Endothelial cell of umbilical vein (primary cell): Measurements from ENCODE around the gene TLR1. TPM values are rescaled to one million over a fixed set of nuclear protein-coding genes. Genes with fewer than 3 reads are reported as not detected.

Experiments
- BruUV-seq: library from RNA; stranded (reverse); fragments of 400-500 nt; replicated peaks from 2 replicates; lab custom pipeline; 2021; lab: Mats Ljungman, UMichigan
- CTCF ChIA-PET: fragments of 300-600, 350-600 bp; sonication (Branson Sonifier 250); formaldehyde crosslinking; loops from one replicate; lab custom pipeline; 2021; ENCODE audit warnings: antibody characterized with exemption, inconsistent platforms; lab: Charles Lee
- POLR2A ChIA-PET: fragments of 300-600, 350-600 bp; sonication (Branson Sonifier 250); formaldehyde crosslinking; loops from one replicate; lab custom pipeline; 2021; ENCODE audit warnings: antibody characterized with exemption, inconsistent platforms; lab: Charles Lee
- DNase-seq: peaks from one replicate; pipeline ENCODE4 v3.0.0-alpha.2; 2011; ENCODE audit warnings: low read depth, low spot score
- FAIRE-seq: peaks from 2 replicates; lab custom pipeline; 2011; peaks lifted over from hg19 to GRCh38; lab: Jason Lieb, UNC
- H2AFZ ChIP-seq: 2 replicates; pipeline ENCODE4 v1.6.0; 2012; ENCODE audit warnings: low read depth, low read length, control low read depth, inconsistent platforms
- H3K27ac ChIP-seq: 2 replicates; pipeline ENCODE4 v1.5.1; 2011; ENCODE audit warnings: low read depth, mild to moderate bottlenecking, control low read depth, low read length, moderate library complexity; ENCODE audit not compliant: insufficient read depth
- H3K27me3 ChIP-seq, 2 experiments: 2 replicates each; pipeline versions ENCODE4 v1.6.0 to v1.6.1; 2011; ENCODE audit warnings: low read length in 2 of 2, mixed read lengths in 1 of 2; ENCODE audit not compliant: control insufficient read depth in 2 of 2, insufficient read depth in 2 of 2
- H3K36me3 ChIP-seq, 2 experiments: 2 replicates in 1 of 2; 3 replicates in 1 of 2; pipeline ENCODE4 v1.5.1; 2011; ENCODE audit warnings: low read length in 2 of 2, mild to moderate bottlenecking in 1 of 2, moderate library complexity in 1 of 2; ENCODE audit not compliant: control insufficient read depth in 2 of 2, insufficient read depth in 2 of 2; ENCODE audit errors: extremely low read depth in 1 of 2
- H3K4me1 ChIP-seq: 3 replicates; pipeline ENCODE4 v1.5.1; 2011; ENCODE audit warnings: mild to moderate bottlenecking, low read length; ENCODE audit not compliant: control insufficient read depth, insufficient read depth; ENCODE audit errors: extremely low read depth
- H3K4me2 ChIP-seq: 2 replicates; pipeline ENCODE4 v1.6.1; 2011; ENCODE audit warnings: low read length, control low read depth, mixed read lengths; ENCODE audit not compliant: insufficient read depth
- H3K4me3 ChIP-seq, 3 experiments: fragments of 200-600 bp in 1 of 3; sonication (generic), shearing (Covaris generic) in 1 of 3; replicated peaks in 1 of 3; 2 replicates each; pipeline ENCODE4 v1.5.1; 2011 to 2016; ENCODE audit warnings: control low read depth in 3 of 3, low read length in 3 of 3, mild to moderate bottlenecking in 2 of 3, inconsistent platforms in 1 of 3, low read depth in 1 of 3, moderate library complexity in 1 of 3; ENCODE audit not compliant: insufficient read depth in 1 of 3
- H3K79me2 ChIP-seq: 2 replicates; pipeline ENCODE4 v1.6.0; 2012; ENCODE audit warnings: low read length, inconsistent platforms; ENCODE audit not compliant: control insufficient read depth, insufficient read depth
- H3K9ac ChIP-seq: replicated peaks from 2 replicates; pipeline ENCODE3; 2011; ENCODE audit warnings: low read length, control low read depth; ENCODE audit not compliant: insufficient read depth; ENCODE audit errors: extremely low read depth
- H3K9me1 ChIP-seq: replicated peaks from 3 replicates; pipeline ENCODE4 v1.6.0; 2011; ENCODE audit warnings: mild to moderate bottlenecking, low read length; ENCODE audit not compliant: control insufficient read depth, insufficient read depth; ENCODE audit errors: extremely low read depth
- H3K9me3 ChIP-seq: replicated peaks from 2 replicates; pipeline ENCODE4 v1.5.1; 2012; ENCODE audit warnings: low read length, inconsistent platforms; ENCODE audit not compliant: control insufficient read depth, insufficient read depth
- H4K20me1 ChIP-seq: replicated peaks from 2 replicates; pipeline ENCODE3; 2011; ENCODE audit warnings: mild to moderate bottlenecking, low read length; ENCODE audit not compliant: control insufficient read depth, insufficient read depth; ENCODE audit errors: extremely low read depth
- EZH2 ChIP-seq: IDR thresholded peaks from 2 replicates; pipeline ENCODE4 v1.6.1; 2012; ENCODE audit warnings: borderline replicate concordance, low read depth, mild to moderate bottlenecking, moderate library complexity, low read length, inconsistent platforms; ENCODE audit not compliant: severe bottlenecking
- FOS ChIP-seq: IDR thresholded peaks from 2 replicates; pipeline ENCODE4 v1.6.1; 2011; ENCODE audit warnings: mild to moderate bottlenecking, low read length, moderate library complexity, borderline replicate concordance; ENCODE audit not compliant: insufficient read depth
- GATA2 ChIP-seq: IDR thresholded peaks from 2 replicates; pipeline ENCODE4 v1.7.0; 2011; ENCODE audit warnings: low read depth, mild to moderate bottlenecking, moderate library complexity, mixed read lengths, low read length; ENCODE audit not compliant: insufficient read length, insufficient read depth
- JUN ChIP-seq: IDR thresholded peaks from 2 replicates; pipeline ENCODE4 v1.6.1; 2011; ENCODE audit warnings: borderline replicate concordance, low read depth; ENCODE audit not compliant: insufficient read length, insufficient read depth
- MYC ChIP-seq: IDR thresholded peaks from one replicate; pipeline ENCODE4 v1.6.1; 2011; ENCODE audit warnings: mild to moderate bottlenecking, low read depth, low read length
- POLR2A ChIP-seq: IDR thresholded peaks from 2 replicates; pipeline ENCODE4 v1.6.1; 2012; ENCODE audit warnings: low read depth, mild to moderate bottlenecking, control low read depth, low read length
- POLR2AphosphoS5 ChIP-seq: IDR thresholded peaks from 2 replicates; pipeline ENCODE4 v1.6.1; 2012; ENCODE audit warnings: low read depth, mild to moderate bottlenecking, control low read depth, low read length, moderate library complexity; ENCODE audit not compliant: insufficient read depth
- dilution Hi-C: fragments of 300-500 bp; cut with MboI; formaldehyde crosslinking; loops from one replicate; pipeline ENCODE4 v1.15.0; 2019; ENCODE audit warnings: low sequenced_read_pairs; ENCODE audit not compliant: extremely low pct_ligation_motif_present
- intact Hi-C: fragments of 100-400 bp; cut with micrococcal nuclease; formaldehyde crosslinking; loops from one replicate; pipeline ENCODE4 v1.10.0; 2022
- polyA plus RNA-seq, 4 experiments: library from polyadenylated mRNA; depleted of rRNA in 3 of 4; stranded (reverse) in 3 of 4; unstranded in 1 of 4; fragments of >200 nt; gene quantifications; 2 replicates each; pipeline versions ENCODE4 v1.2.1 to v1.2.3, GENCODE V29; 2011 to 2012; ENCODE audit warnings: missing spikeins in 1 of 4
- total RNA-seq: library from RNA; stranded (reverse); gene quantifications from 2 replicates; pipeline ENCODE4 v1.2.3, GENCODE V29; 2021
- TF ChIP-seq, protein P1 (sequence below): IDR thresholded peaks from 2 replicates; pipeline ENCODE4 v1.6.1; 2011; ENCODE audit not compliant: insufficient read depth, insufficient read length
- TF ChIP-seq, protein P2 (sequence below), 2 donors: IDR thresholded peaks; 1 replicate in 1 of 2; 2 replicates in 1 of 2; pipeline ENCODE4 v1.5.1; 2011; ENCODE audit warnings: low read length in 2 of 2, mild to moderate bottlenecking in 2 of 2, moderate library complexity in 2 of 2, control low read depth in 1 of 2, inconsistent platforms in 1 of 2, low read depth in 1 of 2; ENCODE audit not compliant: insufficient read depth in 1 of 2; ENCODE audit errors: extremely low read depth in 1 of 2

TLR1 gene
- total and polyA plus RNA-seq, 2 donors (not counting 3 experiments of a cell fraction or from before 2014, with no cell fraction given) = 0.81 to 2.7 TPM

- no peak overlapping the region for H2AFZ ChIP-seq
Measured at GRCh38 chr4:38781854-38782261, 22.7 kb downstream of the TLR1 start.

More at GRCh38 chr4:38781854-38782261, 22.7 kb downstream of the TLR1 start:
- BruUV-seq = no TSS peak
- no peaks in the 10 kb centered on the region for H4K20me1 ChIP-seq
- no peak overlapping the region for H3K27ac ChIP-seq
- DNase-seq (no peak), FAIRE-seq (no peak)
- ChIA-PET CTCF (interaction anchor here (0.7 to 4.6 kb wide), 21 partner anchors 9 to 720 kb away, joined by 3 to 89 read pairs (median 5); partner anchors contain the start of gene TLR1), POLR2A (no interaction called here)
- dilution Hi-C loops (no loop called here), intact Hi-C loops (loop anchor here (2.0 kb wide), 2 partner anchors 603 to 719 kb away; no protein-coding TSS in a partner anchor)
- no peak overlapping the region for H3K9ac ChIP-seq
- H3K27me3 ChIP-seq = peaks cover 0 to 2% of the 10 kb centered on the region in 2 experiments
- no peaks in the 10 kb centered on the region for H3K36me3 ChIP-seq
- no peak for TF ChIP-seq POLR2A
- TF ChIP-seq MYC = no peak
- TF ChIP-seq GATA2 = no peak
- no peak for TF ChIP-seq FOS
- no peak for TF ChIP-seq EZH2
- TF ChIP-seq POLR2AphosphoS5 = no peak
- TF ChIP-seq, protein P1, sequence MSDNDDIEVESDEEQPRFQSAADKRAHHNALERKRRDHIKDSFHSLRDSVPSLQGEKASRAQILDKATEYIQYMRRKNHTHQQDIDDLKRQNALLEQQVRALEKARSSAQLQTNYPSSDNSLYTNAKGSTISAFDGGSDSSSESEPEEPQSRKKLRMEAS = no peak
- TF ChIP-seq, protein P2, sequence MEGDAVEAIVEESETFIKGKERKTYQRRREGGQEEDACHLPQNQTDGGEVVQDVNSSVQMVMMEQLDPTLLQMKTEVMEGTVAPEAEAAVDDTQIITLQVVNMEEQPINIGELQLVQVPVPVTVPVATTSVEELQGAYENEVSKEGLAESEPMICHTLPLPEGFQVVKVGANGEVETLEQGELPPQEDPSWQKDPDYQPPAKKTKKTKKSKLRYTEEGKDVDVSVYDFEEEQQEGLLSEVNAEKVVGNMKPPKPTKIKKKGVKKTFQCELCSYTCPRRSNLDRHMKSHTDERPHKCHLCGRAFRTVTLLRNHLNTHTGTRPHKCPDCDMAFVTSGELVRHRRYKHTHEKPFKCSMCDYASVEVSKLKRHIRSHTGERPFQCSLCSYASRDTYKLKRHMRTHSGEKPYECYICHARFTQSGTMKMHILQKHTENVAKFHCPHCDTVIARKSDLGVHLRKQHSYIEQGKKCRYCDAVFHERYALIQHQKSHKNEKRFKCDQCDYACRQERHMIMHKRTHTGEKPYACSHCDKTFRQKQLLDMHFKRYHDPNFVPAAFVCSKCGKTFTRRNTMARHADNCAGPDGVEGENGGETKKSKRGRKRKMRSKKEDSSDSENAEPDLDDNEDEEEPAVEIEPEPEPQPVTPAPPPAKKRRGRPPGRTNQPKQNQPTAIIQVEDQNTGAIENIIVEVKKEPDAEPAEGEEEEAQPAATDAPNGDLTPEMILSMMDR (IDR thresholded peaks at IDR 0.05; ENCODE audit: extremely low read depth in 1 of 2, insufficient read depth in 1 of 2, low read depth in 1 of 2, low read length in 2 of 2) = no peak
- TF ChIP-seq JUN = no peak
- no peaks in the 10 kb centered on the region for H3K79me2 ChIP-seq
- H3K9me1 ChIP-seq = no peaks in the 10 kb centered on the region
- H3K4me1 ChIP-seq = no peaks in the 10 kb centered on the region
- no peak overlapping the region for H3K4me2 ChIP-seq
- no peaks in the 10 kb centered on the region for H3K9me3 ChIP-seq
- H3K4me3 ChIP-seq = no peak overlapping the region
